HFF-Myc (cell line): Measurements from ENCODE around the gene RPLP1.

Experiments
- DNase-seq: peaks from one replicate; pipeline ENCODE4 v3.0.0-alpha.2; 2011; ENCODE audit warnings: low read depth; ENCODE audit errors: extremely low read depth
- H3K4me3 ChIP-seq: replicated peaks from 2 replicates; pipeline ENCODE4 v1.5.1; 2011; ENCODE audit warnings: low read depth, mild to moderate bottlenecking, control low read depth, low read length
- TF ChIP-seq, protein P1 (sequence below): IDR thresholded peaks from 2 replicates; pipeline ENCODE4 v1.5.1; 2012; ENCODE audit warnings: mild to moderate bottlenecking, low read depth, low read length, control low read depth; ENCODE audit errors: missing control alignments

The RPLP1 gene

DNA sequence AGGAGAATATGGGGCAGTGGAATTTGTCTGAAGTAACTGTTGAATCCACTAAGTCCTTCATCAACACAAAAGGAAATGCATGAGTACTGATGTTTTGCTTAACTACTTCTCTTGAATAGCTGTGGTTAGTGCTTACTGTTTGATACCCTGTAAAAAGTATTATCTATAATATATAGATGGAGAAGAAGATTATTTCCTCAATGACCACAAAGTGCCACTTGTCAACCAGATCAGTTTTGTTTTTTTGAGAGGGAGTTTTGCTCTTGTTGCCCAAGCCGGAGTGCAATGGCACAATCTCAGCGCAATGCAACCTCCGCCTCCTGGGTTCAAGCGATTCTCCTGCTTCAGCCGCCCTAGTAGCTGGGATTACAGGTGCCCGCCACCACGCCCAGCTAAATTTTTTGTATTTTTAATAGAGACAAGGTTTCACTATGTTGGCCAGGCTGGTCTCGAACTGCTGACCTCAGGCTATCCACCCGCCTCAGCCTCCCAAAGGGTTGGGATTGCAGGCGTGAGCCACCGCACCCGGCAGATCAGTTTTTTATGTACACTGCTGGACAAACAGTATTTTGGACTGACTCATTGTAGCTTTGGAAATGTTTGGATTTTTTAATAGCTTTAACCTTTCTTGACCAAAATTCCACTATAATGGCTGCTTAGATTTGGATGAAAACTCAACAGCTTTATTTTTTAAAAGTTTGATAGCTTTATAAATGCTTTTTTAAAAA is 1.5 kb upstream of the RPLP1 start:
- no peak for DNase-seq
- peak overlapping the region; percentile 75; the same call in 1 of the 2 replicates for H3K4me3 ChIP-seq
- TF ChIP-seq, protein P1, sequence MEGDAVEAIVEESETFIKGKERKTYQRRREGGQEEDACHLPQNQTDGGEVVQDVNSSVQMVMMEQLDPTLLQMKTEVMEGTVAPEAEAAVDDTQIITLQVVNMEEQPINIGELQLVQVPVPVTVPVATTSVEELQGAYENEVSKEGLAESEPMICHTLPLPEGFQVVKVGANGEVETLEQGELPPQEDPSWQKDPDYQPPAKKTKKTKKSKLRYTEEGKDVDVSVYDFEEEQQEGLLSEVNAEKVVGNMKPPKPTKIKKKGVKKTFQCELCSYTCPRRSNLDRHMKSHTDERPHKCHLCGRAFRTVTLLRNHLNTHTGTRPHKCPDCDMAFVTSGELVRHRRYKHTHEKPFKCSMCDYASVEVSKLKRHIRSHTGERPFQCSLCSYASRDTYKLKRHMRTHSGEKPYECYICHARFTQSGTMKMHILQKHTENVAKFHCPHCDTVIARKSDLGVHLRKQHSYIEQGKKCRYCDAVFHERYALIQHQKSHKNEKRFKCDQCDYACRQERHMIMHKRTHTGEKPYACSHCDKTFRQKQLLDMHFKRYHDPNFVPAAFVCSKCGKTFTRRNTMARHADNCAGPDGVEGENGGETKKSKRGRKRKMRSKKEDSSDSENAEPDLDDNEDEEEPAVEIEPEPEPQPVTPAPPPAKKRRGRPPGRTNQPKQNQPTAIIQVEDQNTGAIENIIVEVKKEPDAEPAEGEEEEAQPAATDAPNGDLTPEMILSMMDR = no peak

DNA sequence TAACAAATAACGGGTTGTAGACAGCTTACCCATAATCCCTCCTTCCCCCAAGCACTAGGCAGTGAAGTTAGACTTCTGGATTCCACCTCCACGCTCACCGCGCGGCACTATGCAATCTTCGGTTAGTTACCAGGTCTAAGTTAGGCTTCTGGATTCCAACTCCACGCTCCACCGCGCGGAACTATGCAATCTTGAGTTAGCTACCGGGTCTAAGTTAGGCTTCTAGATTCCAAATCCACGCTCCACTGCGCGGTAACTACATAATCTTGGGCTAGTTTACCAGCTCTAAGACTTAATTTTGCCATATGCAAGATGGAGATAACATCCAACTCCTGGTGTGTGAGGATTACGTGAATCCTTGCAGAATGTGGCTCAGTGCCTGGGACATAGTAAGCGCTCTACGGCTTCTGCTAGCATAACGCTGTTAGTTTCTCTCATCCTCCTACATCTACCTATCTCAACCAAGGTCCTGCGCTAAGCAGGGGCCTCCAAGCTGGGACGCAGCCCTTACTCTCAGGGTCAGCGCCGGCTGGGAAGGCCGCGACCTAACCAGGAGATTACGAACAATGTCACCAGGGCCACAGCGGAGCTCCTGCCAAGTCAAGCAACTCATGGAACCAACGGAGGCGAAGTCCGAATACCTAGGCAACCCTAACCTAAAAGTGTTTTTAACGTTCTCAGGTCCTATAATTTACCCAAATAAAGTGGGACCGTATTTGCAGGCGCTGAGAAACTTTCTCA is 497 bp upstream of the RPLP1 start:
- no peak for DNase-seq
- TF ChIP-seq, protein P1 = no peak
- peak overlapping the region; percentile 75 for H3K4me3 ChIP-seq

DNA sequence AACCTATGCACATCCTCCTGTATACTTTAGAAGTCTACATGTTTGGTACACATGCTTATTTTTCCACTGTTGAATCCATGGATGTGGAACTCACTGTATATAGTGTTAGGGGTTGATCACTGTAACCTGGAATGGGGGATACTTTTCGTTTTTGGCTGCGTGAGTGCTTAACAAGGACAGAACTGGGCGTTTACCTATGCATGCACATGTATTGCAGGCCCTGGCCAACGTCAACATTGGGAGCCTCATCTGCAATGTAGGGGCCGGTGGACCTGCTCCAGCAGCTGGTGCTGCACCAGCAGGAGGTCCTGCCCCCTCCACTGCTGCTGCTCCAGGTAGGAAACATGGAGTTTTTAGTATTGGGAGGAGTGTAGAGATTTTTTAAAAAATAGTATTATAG is 2.3 kb downstream of the RPLP1 start:
- TF ChIP-seq, protein P1 = no peak
- no peak for DNase-seq
- H3K4me3 ChIP-seq = peak overlapping the region; percentile 75

DNA sequence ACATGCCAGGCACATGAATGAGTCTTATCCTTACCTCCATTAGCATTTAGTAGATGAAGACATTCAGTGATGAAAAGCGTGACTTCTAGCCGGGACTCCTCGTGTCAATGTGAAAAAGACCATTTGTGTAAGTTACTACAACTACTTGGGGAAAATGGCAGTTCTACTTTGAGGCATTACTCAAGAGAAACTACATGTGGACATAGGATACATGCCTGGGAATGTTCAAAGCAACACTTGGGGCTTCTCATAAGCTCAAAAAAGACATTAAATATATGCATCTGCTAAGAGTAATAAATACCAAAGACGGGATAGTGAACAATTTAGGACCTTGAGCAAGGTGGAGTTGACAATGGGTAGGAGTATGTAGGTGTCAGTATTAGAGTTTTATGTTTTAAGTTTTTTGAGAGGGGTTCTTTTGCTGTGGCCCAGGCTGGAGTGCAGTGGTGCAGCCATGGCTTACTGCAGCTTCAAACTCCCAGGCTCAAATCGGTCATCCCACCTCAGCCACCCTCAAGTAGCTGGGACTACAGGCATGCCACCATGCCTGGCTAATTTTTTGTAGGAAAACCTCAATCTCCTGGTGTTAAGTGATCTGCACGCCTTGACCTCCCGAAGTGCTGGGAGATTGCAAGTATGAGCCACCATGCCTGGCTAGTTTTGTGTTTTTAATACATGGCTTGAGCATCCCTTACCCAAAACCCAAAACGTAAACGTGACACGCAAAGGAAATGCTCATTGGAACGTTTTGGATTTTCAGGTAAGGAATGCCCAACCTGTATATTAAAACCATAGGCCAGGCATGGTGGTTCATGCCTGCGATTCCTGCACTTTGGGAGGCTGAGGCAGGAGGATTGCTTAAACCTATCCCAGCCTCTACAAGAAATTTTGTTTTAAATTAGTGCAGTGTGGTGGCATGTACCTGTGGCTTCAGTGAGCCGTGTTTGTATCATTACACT is 3.9 kb downstream of the RPLP1 start:
- DNase-seq = no peak
- H3K4me3 ChIP-seq = no peak overlapping the region
- TF ChIP-seq, protein P1 = no peak

DNA sequence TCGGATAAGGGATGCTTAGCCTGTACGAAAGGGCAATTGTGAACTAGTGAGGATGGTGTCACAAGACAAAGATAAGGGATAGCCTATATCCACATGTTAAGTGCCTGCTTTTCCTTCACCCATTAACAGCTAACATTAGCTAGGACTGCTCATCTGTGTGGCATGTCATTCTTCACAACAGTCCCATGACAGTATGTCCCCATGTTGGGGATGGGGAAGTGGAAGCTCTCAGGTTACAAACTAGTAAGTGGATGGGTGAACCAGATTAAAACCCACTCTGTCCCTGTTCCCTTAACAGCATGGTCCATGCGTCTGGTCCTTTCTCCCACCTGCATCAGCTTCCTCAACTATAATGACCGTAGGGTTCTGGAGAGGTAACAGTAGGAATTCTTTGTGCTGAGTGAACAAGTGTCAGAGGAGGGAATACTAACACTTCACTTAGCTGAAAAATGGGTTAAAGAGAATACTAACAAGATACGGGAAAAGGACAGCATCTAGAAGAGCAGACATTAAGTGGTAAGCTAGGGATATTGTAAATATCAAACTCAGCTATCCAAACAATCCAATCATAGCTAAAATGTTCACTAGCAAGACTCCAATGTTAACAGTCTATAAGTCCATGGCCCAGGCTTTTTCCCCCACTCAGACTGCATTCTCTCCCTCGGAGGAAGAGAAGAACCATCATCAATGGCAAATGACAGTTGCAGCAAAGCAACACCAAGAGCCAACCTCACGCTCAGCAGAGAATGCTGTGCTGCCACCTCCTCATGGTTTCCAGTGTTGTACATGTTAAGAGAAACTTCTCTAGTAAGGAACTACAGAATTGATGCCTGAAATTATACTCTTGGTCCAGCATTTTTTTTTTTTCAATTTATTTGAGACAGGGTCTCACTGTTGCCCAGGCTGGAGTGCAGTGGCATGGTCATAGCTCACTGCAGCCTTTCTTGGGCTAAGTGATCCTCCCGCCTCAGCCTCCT is 5.0 kb downstream of the RPLP1 start:
- no peak for DNase-seq
- TF ChIP-seq, protein P1 = no peak
- H3K4me3 ChIP-seq = no peak overlapping the region
